Hepatocyte (in vitro differentiated cells): ENCODE data around the gene AHSP. TPM values are rescaled to one million over a fixed set of nuclear protein-coding genes. Genes with fewer than 3 reads are reported as not detected.

Source experiments
- DNase-seq: peaks from one replicate; pipeline ENCODE4 v3.0.0-alpha.2; 2016; ENCODE audit warnings: low spot score
- H2AFZ ChIP-seq: fragments of 200-600 bp; sonication (generic); 2 replicates; pipeline ENCODE4 v1.6.0; 2016; ENCODE audit warnings: antibody characterized with exemption, mild to moderate bottlenecking
- H3K27ac ChIP-seq: fragments of 200-600 bp; sonication (generic); 2 replicates; pipeline ENCODE4 v1.5.1; 2016; ENCODE audit warnings: mild to moderate bottlenecking
- H3K27me3 ChIP-seq: fragments of 200-600 bp; sonication (generic); 2 replicates; pipeline ENCODE4 v1.6.1; 2016
- H3K36me3 ChIP-seq: fragments of 200-600 bp; sonication (generic); replicated peaks from 2 replicates; pipeline ENCODE4 v1.5.1; 2016; ENCODE audit warnings: low read depth; ENCODE audit not compliant: insufficient read depth
- H3K4me1 ChIP-seq: fragments of 200-600 bp; sonication (generic); 2 replicates; pipeline ENCODE4 v1.5.1; 2016; ENCODE audit warnings: mild to moderate bottlenecking, moderate library complexity; ENCODE audit not compliant: insufficient read depth
- H3K4me2 ChIP-seq: fragments of 200-600 bp; sonication (generic); 2 replicates; pipeline ENCODE4 v1.6.0; 2016
- H3K4me3 ChIP-seq: fragments of 200-600 bp; sonication (generic); 2 replicates; pipeline ENCODE4 v1.5.1; 2016; ENCODE audit warnings: mild to moderate bottlenecking
- H3K79me2 ChIP-seq: fragments of 200-600 bp; sonication (generic); 2 replicates; pipeline ENCODE4 v1.6.0; 2017; ENCODE audit warnings: mild to moderate bottlenecking
- H3K9me2 ChIP-seq: fragments of 200-600 bp; sonication (generic); replicated peaks from 2 replicates; pipeline ENCODE4 v1.6.0; 2017; ENCODE audit warnings: mild to moderate bottlenecking; ENCODE audit not compliant: insufficient read depth
- H3K9me3 ChIP-seq: fragments of 200-600 bp; sonication (generic); 2 replicates; pipeline ENCODE4 v1.5.1; 2016; ENCODE audit warnings: low read depth, mild to moderate bottlenecking
- H4K20me1 ChIP-seq: fragments of 200-600 bp; sonication (generic); 2 replicates; pipeline ENCODE4 v1.6.0; 2016; ENCODE audit warnings: mild to moderate bottlenecking; ENCODE audit not compliant: insufficient read depth, poor library complexity, severe bottlenecking
- CTCF ChIP-seq: fragments of 200-600 bp; sonication (generic); IDR thresholded peaks from 2 replicates; pipeline ENCODE4 v1.5.1; 2016; ENCODE audit warnings: antibody characterized with exemption, mild to moderate bottlenecking; ENCODE audit not compliant: poor library complexity
- EZH2 ChIP-seq: fragments of 200-600 bp; sonication (generic); IDR thresholded peaks from 2 replicates; pipeline ENCODE4 v1.6.1; 2016; ENCODE audit warnings: antibody characterized with exemption, mild to moderate bottlenecking, borderline replicate concordance
- EZH2phosphoT487 ChIP-seq: fragments of 200-600 bp; sonication (generic); IDR thresholded peaks from one replicate; pipeline ENCODE4 v1.6.1; 2018; ENCODE audit warnings: antibody characterized with exemption, mild to moderate bottlenecking, low read depth, moderate library complexity; ENCODE audit not compliant: unreplicated experiment, severe bottlenecking
- WGBS: methylation state at CpG from one replicate; pipeline ENCODE4 v1.1.6; 2016; ENCODE audit warnings: low lambda C conversion rate; ENCODE audit errors: missing lambda C conversion rate; 5-methylcytosine and 5-hydroxymethylcytosine counted together
- polyA plus RNA-seq: library from polyadenylated mRNA; unstranded; fragments of >200 nt; fragmentation: Nextera tagmentation; extraction: Ambion mirVana; gene quantifications from 2 replicates; pipeline ENCODE4 v1.2.1, GENCODE V29; 2016
- total RNA-seq: library from RNA; depleted of rRNA; stranded (reverse); fragments of >200 nt; gene quantifications from 2 replicates; pipeline ENCODE4 v1.2.3, GENCODE V29; 2014

The AHSP gene
- total and polyA plus RNA-seq, 2 experiments from 2014 or later: not detected

DNA sequence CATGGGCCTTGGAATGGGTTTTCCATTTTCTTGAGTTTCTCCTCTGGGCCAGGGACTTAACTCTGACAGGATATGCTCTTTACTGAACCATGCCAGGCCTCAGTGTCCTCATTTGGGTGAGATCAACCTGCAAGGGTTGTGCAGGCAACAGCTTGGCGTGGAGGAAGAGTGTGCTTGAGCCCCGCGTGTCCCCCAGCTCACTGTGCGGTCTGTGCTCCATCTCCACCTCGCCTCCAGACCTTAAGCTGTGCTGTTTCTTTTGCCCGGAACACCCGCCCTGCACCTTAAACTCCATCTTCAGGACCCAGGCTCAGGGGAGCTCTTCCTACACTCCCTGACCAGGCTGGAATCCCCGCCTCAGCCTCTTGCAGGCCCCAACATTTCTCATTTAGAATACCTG lies 29.2 kb upstream of the AHSP start:
- Histone ChIP-seq H3K9me3 (no peaks in the 10 kb centered on the region), H3K4me1 (peaks cover 7% of the 10 kb centered on the region), H3K4me2 (no peak overlapping the region), H4K20me1 (no peaks in the 10 kb centered on the region), H3K27me3 (no peaks in the 10 kb centered on the region), H3K9me2 (no peaks in the 10 kb centered on the region), H3K36me3 (no peaks in the 10 kb centered on the region), H2AFZ (no peak overlapping the region), H3K27ac (no peak overlapping the region), H3K79me2 (peaks cover 8% of the 10 kb centered on the region), H3K4me3 (no peak overlapping the region)
- TF ChIP-seq CTCF: no peak
- TF ChIP-seq EZH2phosphoT487: no peak
- TF ChIP-seq EZH2: no peak
- 97% methylated on average over 8 of the region's 8 CpGs for WGBS
- no peak for DNase-seq

DNA sequence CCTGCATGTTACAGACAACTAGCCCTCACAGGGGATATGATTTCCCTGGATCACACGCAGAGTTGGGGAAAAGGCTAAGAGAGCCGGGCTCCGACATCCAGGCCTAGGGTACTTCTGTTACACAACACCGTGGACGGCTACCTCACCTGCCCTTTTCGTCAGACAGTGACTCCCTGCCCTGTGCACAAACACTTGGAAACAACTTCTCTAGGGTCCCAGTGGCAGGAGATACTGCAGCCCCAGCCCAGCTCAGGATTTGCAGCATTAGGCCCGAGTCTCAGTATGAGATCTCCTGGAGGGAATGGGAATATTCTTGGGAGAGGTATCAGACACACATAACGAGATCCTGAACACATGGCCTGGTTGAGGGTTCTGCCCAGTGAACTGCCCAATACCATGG lies 27.8 kb upstream of the AHSP start:
- Histone ChIP-seq H3K4me1 (peaks cover 7% of the 10 kb centered on the region), H3K4me3 (no peak overlapping the region), H4K20me1 (no peaks in the 10 kb centered on the region), H3K79me2 (peaks cover 8% of the 10 kb centered on the region), H3K4me2 (no peak overlapping the region), H3K9me2 (no peaks in the 10 kb centered on the region), H3K27ac (no peak overlapping the region), H3K36me3 (no peaks in the 10 kb centered on the region), H3K9me3 (no peaks in the 10 kb centered on the region), H2AFZ (no peak overlapping the region), H3K27me3 (no peaks in the 10 kb centered on the region)
- WGBS: 94% methylated on average over 8 of the region's 8 CpGs
- no peak for DNase-seq
- no peak for TF ChIP-seq EZH2
- TF ChIP-seq CTCF: no peak
- no peak for TF ChIP-seq EZH2phosphoT487

DNA sequence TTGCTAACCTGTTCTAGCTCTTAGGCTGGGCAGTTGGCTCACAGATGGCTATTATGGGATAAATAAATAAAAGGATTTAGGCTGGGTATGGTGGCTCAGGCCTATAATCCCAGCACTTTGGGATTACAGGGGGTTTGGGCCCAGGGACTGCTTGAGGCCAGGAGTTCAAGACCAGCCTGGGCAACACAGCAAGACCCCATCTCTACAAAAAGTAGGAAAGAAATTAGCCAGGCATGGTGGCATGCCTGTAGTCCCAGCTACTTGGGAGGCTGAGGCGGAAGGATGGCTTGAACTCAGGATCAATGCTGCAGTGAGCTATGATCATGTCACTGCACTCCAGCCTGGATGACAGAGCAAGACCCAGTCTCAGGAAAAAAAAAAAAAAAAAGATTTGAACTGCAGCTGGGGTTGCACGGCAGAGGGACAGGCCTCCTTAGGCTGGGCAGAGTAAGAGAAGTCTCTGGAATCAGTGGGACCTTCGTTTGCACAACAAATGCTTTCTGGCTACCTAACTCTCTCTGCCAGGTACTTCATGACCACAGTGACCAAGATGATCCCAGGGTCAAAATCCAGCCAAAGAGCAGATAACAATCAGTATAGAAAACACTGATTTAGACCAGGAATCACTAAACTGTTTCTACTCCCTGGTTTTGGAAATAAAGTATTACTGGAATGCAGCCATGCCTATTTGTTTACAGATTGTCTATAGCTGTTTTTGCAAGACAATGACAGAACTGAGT lies 26.3 kb upstream of the AHSP start:
- Histone ChIP-seq H3K4me3 (no peak overlapping the region), H3K27me3 (no peaks in the 10 kb centered on the region), H4K20me1 (no peaks in the 10 kb centered on the region), H3K27ac (no peak overlapping the region), H3K79me2 (peaks cover 12% of the 10 kb centered on the region), H3K36me3 (no peaks in the 10 kb centered on the region), H3K9me2 (no peaks in the 10 kb centered on the region), H3K4me1 (peaks cover 7% of the 10 kb centered on the region), H2AFZ (no peak overlapping the region), H3K9me3 (no peaks in the 10 kb centered on the region), H3K4me2 (no peak overlapping the region)
- no peak for DNase-seq
- TF ChIP-seq EZH2: no peak
- no peak for TF ChIP-seq CTCF
- no peak for TF ChIP-seq EZH2phosphoT487
- 55% methylated on average over 3 of the region's 3 CpGs for WGBS
